GM12864 (cell line): ENCODE results near the gene ARSB.
A peak's percentile ranks its signal among the peaks of the same experiment; 100 is the strongest.

Experiments used
- DNase-seq: peaks from one replicate; pipeline ENCODE4 v3.0.0-alpha.2; 2011; ENCODE audit warnings: low read depth
- H3K4me3 ChIP-seq: 2 replicates; pipeline ENCODE4 v1.5.1; 2011; ENCODE audit warnings: mild to moderate bottlenecking, low read depth, low read length, control low read depth
- CTCF ChIP-seq: IDR thresholded peaks from 2 replicates; pipeline ENCODE4 v1.5.1; 2011; ENCODE audit warnings: low read depth, mild to moderate bottlenecking, moderate library complexity, low read length, control low read depth, inconsistent platforms; ENCODE audit errors: missing control alignments

ARSB gene

GRCh38 chr5:79011219-79011836 is 26.2 kb upstream of the ARSB start:
- no peak for DNase-seq
- H3K4me3 ChIP-seq: no peak overlapping the region
- TF ChIP-seq CTCF: peak; percentile 14

- TF ChIP-seq CTCF: no peak
- no peak overlapping the region for H3K4me3 ChIP-seq
- DNase-seq: no peak
Measured at GRCh38 chr5:79008362-79008761, 23.3 kb upstream of the ARSB start.

- DNase-seq: no peak
- TF ChIP-seq CTCF: no peak
- H3K4me3 ChIP-seq: no peak overlapping the region
Measured at GRCh38 chr5:79007872-79008271, 22.8 kb upstream of the ARSB start.

GRCh38 chr5:79005936-79006631 is 21.0 kb upstream of the ARSB start:
- no peak overlapping the region for H3K4me3 ChIP-seq
- DNase-seq: no peak
- no peak for TF ChIP-seq CTCF

- no peak for TF ChIP-seq CTCF
Measured at GRCh38 chr5:79005151-79005550, 20.0 kb upstream of the ARSB start.

GRCh38 chr5:79002374-79002773 is 17.3 kb upstream of the ARSB start:
- no peak overlapping the region for H3K4me3 ChIP-seq
- no peak for DNase-seq
- no peak for TF ChIP-seq CTCF

More at GRCh38 chr5:79005151-79005550, 20.0 kb upstream of the ARSB start:
- DNase-seq: no peak
- H3K4me3 ChIP-seq: no peak overlapping the region

GRCh38 chr5:79001471-79001870 is 16.4 kb upstream of the ARSB start:
- no peak overlapping the region for H3K4me3 ChIP-seq
- no peak for DNase-seq
- no peak for TF ChIP-seq CTCF
